Heart left ventricle (tissue), 16 donors: ENCODE results near the gene MACROH2A1. TPM values are rescaled to one million over a fixed set of nuclear protein-coding genes. Genes with fewer than 3 reads are reported as not detected.

Source experiments
- ATAC-seq, 4 donors: fragments of 200-7000 bp; cut with Tn5 transposase; one replicate each; pipeline ENCODE4 v1.9.1; 2020 to 2022; ENCODE audit warnings: moderate library complexity in 4 of 4, mild to moderate bottlenecking in 3 of 4, moderate number of reproducible peaks in 1 of 4
- DNase-seq, 5 donors: peaks; one replicate each; pipeline ENCODE4 v3.0.0-alpha.2; 2020
- H3K27ac ChIP-seq, 12 donors: fragments of 200-600 bp; sonication (generic) in 4 of 12; one replicate each; pipeline versions ENCODE4 v1.5.0 to v1.8.0; 2016 to 2022; ENCODE audit warnings: mild to moderate bottlenecking in 2 of 12
- H3K27me3 ChIP-seq, 9 donors: fragments of 200-600 bp; sonication (generic) in 2 of 9; one replicate each; pipeline versions ENCODE4 v1.5.1 to v1.8.0; 2016 to 2022; ENCODE audit warnings: mild to moderate bottlenecking in 3 of 9
- H3K36me3 ChIP-seq, 9 donors: fragments of 200-600 bp; sonication (generic) in 2 of 9; one replicate each; pipeline versions ENCODE4 v1.5.0 to v1.8.0; 2018 to 2022; ENCODE audit warnings: mild to moderate bottlenecking in 2 of 9
- H3K4me1 ChIP-seq, 12 donors: fragments of 200-600 bp; sonication (generic) in 4 of 12; one replicate each; pipeline versions ENCODE4 v1.5.0 to v1.8.0; 2016 to 2022; ENCODE audit warnings: mild to moderate bottlenecking in 3 of 12
- H3K4me3 ChIP-seq, 12 donors: fragments of 200-600 bp; sonication (generic) in 4 of 12; one replicate each; pipeline versions ENCODE4 v1.5.0 to v1.8.0; 2017 to 2022; ENCODE audit warnings: mild to moderate bottlenecking in 9 of 12, moderate library complexity in 4 of 12
- H3K9me3 ChIP-seq, 12 donors: fragments of 200-600 bp; sonication (generic) in 4 of 12; one replicate each; pipeline versions ENCODE4 v1.5.0 to v1.8.0; 2016 to 2022; ENCODE audit warnings: mild to moderate bottlenecking in 1 of 12
- POLR2A ChIP-seq, 2 donors: fragments of 450-650 bp; IDR thresholded peaks; one replicate each; pipeline ENCODE4 v1.6.1; 2017; ENCODE audit warnings: antibody characterized with exemption in 2 of 2, mild to moderate bottlenecking in 2 of 2, moderate library complexity in 2 of 2
- whole genome bisulfite sequencing, 4 donors: extraction: QIAGEN DNeasy Blood & Tissue Kit in 2 of 4; methylation state at CpG; one replicate each; pipeline versions ENCODE4 v1.1.5 to v1.1.7; 2013 to 2018; 5-methylcytosine and 5-hydroxymethylcytosine counted together
- intact Hi-C, 10 donors: fragments of 100-400 bp; cut with DNase I; formaldehyde crosslinking; loops; one replicate each; pipeline versions ENCODE4 v1.11.1 to v1.14.2; 2022
- polyA plus RNA-seq, 2 donors: library from polyadenylated mRNA; stranded (reverse); fragments of 200-250 nt; gene quantifications; one replicate each; pipeline ENCODE4 v1.2.3, GENCODE V29; 2013
- total RNA-seq, 9 donors: library from RNA; depleted of rRNA in 2 of 9; stranded (reverse); fragments of >200 nt in 2 of 9; fragmentation: NEBNext Ultra II Directional in 3 of 9; extraction: Animal tissue kit (Norgen Biotek cat#: 25700) in 3 of 9; gene quantifications; one replicate each; pipeline versions ENCODE4 v1.1.0 to v1.2.4, GENCODE V29; 2016 to 2023
- TF ChIP-seq, protein P1 (sequence below), 12 donors: fragments of 200-600 bp; sonication (generic) in 4 of 12; IDR thresholded peaks; one replicate each; pipeline versions ENCODE4 v1.5.0 to v1.8.0; 2018 to 2022; ENCODE audit warnings: antibody characterized with exemption in 12 of 12, mild to moderate bottlenecking in 5 of 12
- donor health status: ischemic (EF 13 %, LVEDD 7.1; RV severe dilation, severe dysfunction).
- donor health status: healthy with polysubstance abuse.
- donor health status: DM: no; HTN: yes; CAD: no.
- donor health status: DM: no; HTN: no; CAD: no.
- donor health status: ischemic (EF 25% LVEDD 6.9; RV normal size, moderate dysfunction).
- donor health status: ischemic (EF 25% LVEDD 5.7; RV mildly dilated, moderate dysfunction).
- donor health status: healthy.
- donor health status: DM: yes; HTN: yes; CAD: no.
- donor health status: ischemic (EF 35%, LVEDD 5.7; RV mildly dilated, moderate dysfunction).
- donor health status: nonischemic (EF 11% LVEDD 7.7; RV severe dilation, severe dysfunction).
- donor health status: DM: yes; HTN: yes; CAD: no.
- donor health status: PGD.
- donor health status: ischemic (EF 29% LVEDD 5.4; RV normal size, mild dysfunction).
- donor health status: nonischemic (EF 23%, LVEDD 6.1; RV moderate dilation, normal function).

The MACROH2A1 gene
- total and polyA plus RNA-seq, 11 donors, result 86.5 to 170 (median 112) TPM

DNA sequence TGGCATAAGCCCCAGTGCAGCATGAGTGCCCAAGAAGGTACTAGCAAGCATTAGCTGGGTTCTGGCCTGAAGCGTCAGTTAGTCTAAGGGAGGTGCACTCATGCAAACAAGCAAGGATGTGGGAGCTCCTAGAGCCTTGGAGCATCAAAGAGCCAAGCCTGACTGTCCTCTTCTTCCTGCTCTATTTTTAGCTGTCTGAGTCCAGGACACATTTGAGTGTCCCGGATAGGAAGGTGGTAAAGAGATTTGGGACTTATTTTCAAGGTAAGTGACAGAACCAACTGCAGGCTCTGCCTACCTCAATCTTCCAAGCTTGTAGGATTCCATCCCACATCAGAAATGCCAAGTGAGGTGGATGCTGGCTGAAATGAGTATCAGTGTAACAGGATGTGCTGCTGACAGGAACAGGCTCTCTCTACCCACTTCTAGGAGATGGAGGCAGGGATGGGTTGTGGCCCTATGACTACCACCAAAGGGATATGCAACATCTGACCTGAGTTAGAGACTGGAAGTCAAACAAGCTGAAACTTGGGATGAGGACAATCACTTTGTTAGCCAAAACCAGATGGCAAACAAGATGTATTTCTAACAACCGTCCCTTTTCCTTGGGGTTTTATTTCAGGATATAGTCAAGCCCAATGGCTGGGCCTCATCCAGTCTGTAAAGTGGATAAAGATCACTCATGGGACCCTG, 15.1 kb downstream of the MACROH2A1 start:
- DNase-seq (no peak), ATAC-seq (peak in 3 of 4 donors; percentile 15 to 31 (median 26))
- Histone ChIP-seq H3K27me3 (no peaks in the 10 kb centered on the region), H3K4me1 (peaks cover 18 to 94% (median 74%) of the 10 kb centered on the region in 12 donors), H3K27ac (peak overlapping the region in 5 of 12 donors; percentile 15 to 89 (median 33)), H3K9me3 (no peaks in the 10 kb centered on the region), H3K4me3 (no peak overlapping the region), H3K36me3 (peaks cover 0 to 94% (median 73%) of the 10 kb centered on the region in 9 donors)
- intact Hi-C loops, result no loop called here
- WGBS, 4 donors, result 32 to 43% (median 39%) methylated on average over 3 of the region's 3 CpGs
- no peak for TF ChIP-seq POLR2A (IDR thresholded peaks at IDR 0.05)
- TF ChIP-seq, protein P1, sequence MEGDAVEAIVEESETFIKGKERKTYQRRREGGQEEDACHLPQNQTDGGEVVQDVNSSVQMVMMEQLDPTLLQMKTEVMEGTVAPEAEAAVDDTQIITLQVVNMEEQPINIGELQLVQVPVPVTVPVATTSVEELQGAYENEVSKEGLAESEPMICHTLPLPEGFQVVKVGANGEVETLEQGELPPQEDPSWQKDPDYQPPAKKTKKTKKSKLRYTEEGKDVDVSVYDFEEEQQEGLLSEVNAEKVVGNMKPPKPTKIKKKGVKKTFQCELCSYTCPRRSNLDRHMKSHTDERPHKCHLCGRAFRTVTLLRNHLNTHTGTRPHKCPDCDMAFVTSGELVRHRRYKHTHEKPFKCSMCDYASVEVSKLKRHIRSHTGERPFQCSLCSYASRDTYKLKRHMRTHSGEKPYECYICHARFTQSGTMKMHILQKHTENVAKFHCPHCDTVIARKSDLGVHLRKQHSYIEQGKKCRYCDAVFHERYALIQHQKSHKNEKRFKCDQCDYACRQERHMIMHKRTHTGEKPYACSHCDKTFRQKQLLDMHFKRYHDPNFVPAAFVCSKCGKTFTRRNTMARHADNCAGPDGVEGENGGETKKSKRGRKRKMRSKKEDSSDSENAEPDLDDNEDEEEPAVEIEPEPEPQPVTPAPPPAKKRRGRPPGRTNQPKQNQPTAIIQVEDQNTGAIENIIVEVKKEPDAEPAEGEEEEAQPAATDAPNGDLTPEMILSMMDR (IDR thresholded peaks at IDR 0.05), result no peak

DNA sequence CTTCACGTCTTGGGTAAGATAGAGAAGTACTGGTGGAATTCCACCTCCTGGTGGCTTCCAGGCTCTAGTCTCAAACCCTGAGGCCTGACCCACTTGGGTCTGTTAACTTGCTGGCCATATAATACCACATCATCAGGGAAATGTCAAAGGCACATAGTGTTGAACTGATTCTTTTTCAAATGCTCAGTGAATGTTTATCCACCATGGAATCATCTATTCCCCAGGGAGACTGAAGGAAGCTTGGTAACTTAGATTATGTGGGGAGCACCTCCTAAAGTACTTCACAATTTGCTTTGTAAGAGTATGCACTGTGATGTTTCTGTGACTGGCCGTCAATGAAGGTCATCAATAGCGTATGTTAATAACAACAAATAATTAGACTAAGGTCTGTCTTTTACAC, 16.1 kb downstream of the MACROH2A1 start:
- Histone ChIP-seq H3K4me3 (no peak overlapping the region), H3K4me1 (peaks cover 18 to 96% (median 79%) of the 10 kb centered on the region in 12 donors), H3K27me3 (no peaks in the 10 kb centered on the region), H3K27ac (peak overlapping the region in 2 of 12 donors; percentile 1 to 28), H3K36me3 (peaks cover 0 to 94% (median 69%) of the 10 kb centered on the region in 9 donors), H3K9me3 (no peaks in the 10 kb centered on the region)
- intact Hi-C loops, result no loop called here
- DNase-seq, result no peak
- WGBS, 4 donors, result 55 to 68% (median 62%) methylated on average over 3 of the region's 3 CpGs
- no peak for ATAC-seq
- TF ChIP-seq, protein P1 (IDR thresholded peaks at IDR 0.05), result no peak
- no peak for TF ChIP-seq POLR2A (IDR thresholded peaks at IDR 0.05)

DNA sequence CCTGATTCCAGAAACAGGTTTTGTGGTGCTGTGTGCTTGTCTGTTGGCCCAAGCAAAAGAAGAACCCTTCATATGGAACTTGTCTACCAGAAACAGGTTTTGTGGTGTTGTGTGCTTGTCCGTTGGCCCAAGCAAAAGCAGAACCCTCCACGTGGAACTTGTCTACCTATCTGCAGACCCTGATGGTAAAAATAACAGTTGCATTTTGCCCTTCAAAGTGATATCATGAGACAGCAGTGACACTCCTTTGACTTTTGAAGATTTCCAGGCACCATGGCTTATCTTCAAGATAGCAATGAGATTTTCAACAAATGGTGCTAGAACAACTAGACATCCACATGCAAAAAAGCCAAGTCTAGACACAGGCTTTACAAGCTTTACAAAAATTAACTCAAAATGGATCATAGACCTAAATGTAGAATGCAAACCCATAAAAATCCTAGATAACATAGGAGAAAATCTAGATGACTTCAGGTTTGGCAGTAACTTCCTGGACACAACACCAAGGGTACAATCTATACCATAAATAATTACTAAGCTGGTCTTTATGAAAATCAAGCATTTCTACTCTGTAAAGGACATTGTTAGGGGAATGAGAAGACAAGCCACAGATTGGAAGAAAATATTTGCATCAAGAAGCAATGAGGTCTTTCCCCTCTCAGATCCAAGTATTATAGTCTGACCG, 16.8 kb downstream of the MACROH2A1 start:
- intact Hi-C loops, result no loop called here
- Histone ChIP-seq H3K4me3 (no peak overlapping the region), H3K9me3 (no peaks in the 10 kb centered on the region), H3K36me3 (peaks cover 0 to 92% (median 65%) of the 10 kb centered on the region in 9 donors), H3K4me1 (peaks cover 18 to 96% (median 74%) of the 10 kb centered on the region in 12 donors), H3K27ac (peak overlapping the region in 1 of 12 donors; percentile 1), H3K27me3 (no peaks in the 10 kb centered on the region)
- TF ChIP-seq POLR2A (IDR thresholded peaks at IDR 0.05), result no peak
- TF ChIP-seq, protein P1 (IDR thresholded peaks at IDR 0.05), result no peak
- 52 to 67% (median 62%) methylated on average over 3 of the region's 3 CpGs for WGBS, 4 donors
- DNase-seq, result no peak
- ATAC-seq, result no peak

DNA sequence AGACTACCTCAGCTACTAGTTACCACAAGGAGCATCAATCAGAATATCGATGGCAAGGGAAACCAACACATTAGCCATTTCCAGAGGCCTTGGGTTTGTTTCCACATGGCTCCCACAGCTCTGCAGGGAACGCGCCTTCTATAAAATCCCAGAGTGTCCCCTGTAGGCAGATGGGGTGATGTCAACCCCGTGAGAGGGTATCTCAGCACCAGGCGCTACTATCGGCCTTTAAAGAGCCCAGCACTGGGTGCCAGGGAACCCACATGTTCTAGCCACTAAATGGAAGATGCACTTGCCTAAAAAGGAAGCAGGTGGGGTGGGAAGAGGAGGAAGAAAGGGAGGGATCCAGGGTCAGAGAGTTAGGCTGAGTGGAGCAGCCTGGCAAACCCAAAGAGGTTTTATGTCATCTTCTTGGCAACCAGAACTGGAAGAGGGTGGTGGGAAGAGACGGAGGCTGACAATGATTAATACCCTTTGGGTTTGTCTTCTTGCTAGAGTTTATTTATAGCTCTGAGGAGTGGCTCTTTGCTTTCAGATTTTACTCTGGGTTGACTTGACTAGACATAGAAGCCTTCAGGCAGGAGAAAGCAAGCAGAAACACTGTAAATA, 19.9 kb downstream of the MACROH2A1 start:
- peak overlapping the region in 2 of 12 donors; percentile 21 to 31 for H3K27ac ChIP-seq
- H3K9me3 ChIP-seq, result no peaks in the 10 kb centered on the region
- H3K27me3 ChIP-seq, result no peaks in the 10 kb centered on the region
- TF ChIP-seq, protein P1 (IDR thresholded peaks at IDR 0.05), result no peak
- TF ChIP-seq POLR2A (IDR thresholded peaks at IDR 0.05), result no peak
- H3K4me1 ChIP-seq, result peaks cover 2 to 89% (median 61%) of the 10 kb centered on the region in 12 donors
- no peak overlapping the region for H3K4me3 ChIP-seq
- H3K36me3 ChIP-seq, result peaks cover 0 to 91% (median 71%) of the 10 kb centered on the region in 9 donors
- intact Hi-C loops, result no loop called here
- 56 to 65% (median 58%) methylated on average over 7 of the region's 7 CpGs for WGBS, 4 donors
- DNase-seq (no peak), ATAC-seq (peak in 3 of 4 donors; percentile 25 to 43 (median 40))
